ENCODE data around the gene URB1. TPM values are rescaled to one million over a fixed set of nuclear protein-coding genes. Genes with fewer than 3 reads are reported as not detected.

The URB1 gene
- total RNA-seq, 1 experiment from 2014 or later: 18.1 TPM

GRCh38 chr21:32350211-32350980, 42.4 kb downstream of the URB1 start:
- H3K27ac ChIP-seq (ENCODE audit: low read length): no peak overlapping the region
- DNase-seq (ENCODE audit: low read depth, low spot score) (no peak), ATAC-seq (no peak)
- peaks cover 7% of the 10 kb centered on the region for H3K36me3 ChIP-seq (ENCODE audit: control insufficient read depth, insufficient read depth, low read length)
- CTCF ChIA-PET: no interaction called here
- BruUV-seq (replicated peaks): no TSS peak
- no peak for TF ChIP-seq POLR2AphosphoS5 (IDR thresholded peaks at IDR 0.05; ENCODE audit: low read depth, low read length)
- TF ChIP-seq SIN3A (IDR thresholded peaks at IDR 0.05; ENCODE audit: borderline replicate concordance, insufficient read depth, low read depth, low read length): no peak
- TF ChIP-seq TCF7L2 (IDR thresholded peaks at IDR 0.05; ENCODE audit: low read depth, low read length): no peak
- TF ChIP-seq, protein P1, sequence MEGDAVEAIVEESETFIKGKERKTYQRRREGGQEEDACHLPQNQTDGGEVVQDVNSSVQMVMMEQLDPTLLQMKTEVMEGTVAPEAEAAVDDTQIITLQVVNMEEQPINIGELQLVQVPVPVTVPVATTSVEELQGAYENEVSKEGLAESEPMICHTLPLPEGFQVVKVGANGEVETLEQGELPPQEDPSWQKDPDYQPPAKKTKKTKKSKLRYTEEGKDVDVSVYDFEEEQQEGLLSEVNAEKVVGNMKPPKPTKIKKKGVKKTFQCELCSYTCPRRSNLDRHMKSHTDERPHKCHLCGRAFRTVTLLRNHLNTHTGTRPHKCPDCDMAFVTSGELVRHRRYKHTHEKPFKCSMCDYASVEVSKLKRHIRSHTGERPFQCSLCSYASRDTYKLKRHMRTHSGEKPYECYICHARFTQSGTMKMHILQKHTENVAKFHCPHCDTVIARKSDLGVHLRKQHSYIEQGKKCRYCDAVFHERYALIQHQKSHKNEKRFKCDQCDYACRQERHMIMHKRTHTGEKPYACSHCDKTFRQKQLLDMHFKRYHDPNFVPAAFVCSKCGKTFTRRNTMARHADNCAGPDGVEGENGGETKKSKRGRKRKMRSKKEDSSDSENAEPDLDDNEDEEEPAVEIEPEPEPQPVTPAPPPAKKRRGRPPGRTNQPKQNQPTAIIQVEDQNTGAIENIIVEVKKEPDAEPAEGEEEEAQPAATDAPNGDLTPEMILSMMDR (IDR thresholded peaks at IDR 0.05): no peak
- no peak for TF ChIP-seq REST (IDR thresholded peaks at IDR 0.05; ENCODE audit: insufficient read depth in 1 of 2, low read depth in 2 of 2, low read length in 1 of 2)
- in situ Hi-C loops (cut with HindIII; ENCODE audit: low pct_unique_long_range_greater_than_20kb, low sequenced_read_pairs) (no loop called here), intact Hi-C loops (cut with micrococcal nuclease; ENCODE audit: unreplicated experiment) (no loop called here)
- no peaks in the 10 kb centered on the region for H3K9me3 ChIP-seq (ENCODE audit: control insufficient read depth, insufficient read depth, low read depth, low read length)
- POLR2A ChIA-PET: no interaction called here
- H3K27me3 ChIP-seq (ENCODE audit: control insufficient read depth, insufficient read depth, low read length): no peaks in the 10 kb centered on the region
- no peak overlapping the region for H3K4me3 ChIP-seq (ENCODE audit: low read depth in 2 of 2, low read length in 2 of 2)
- H3K4me1 ChIP-seq (ENCODE audit: control insufficient read depth, insufficient read depth, low read length): no peaks in the 10 kb centered on the region

GRCh38 chr21:32349333-32349944, 43.4 kb downstream of the URB1 start:
- intact Hi-C loops (cut with micrococcal nuclease; ENCODE audit: unreplicated experiment): no loop called here
- ATAC-seq (no peak), DNase-seq (ENCODE audit: low read depth, low spot score) (no peak)
- H3K27ac ChIP-seq (ENCODE audit: low read length): no peak overlapping the region
- H3K36me3 ChIP-seq (ENCODE audit: control insufficient read depth, insufficient read depth, low read length): no peaks in the 10 kb centered on the region; the same call in none of the 2 replicates
- in situ Hi-C loops (cut with HindIII; ENCODE audit: low pct_unique_long_range_greater_than_20kb, low sequenced_read_pairs): no loop called here
- TF ChIP-seq SIN3A (IDR thresholded peaks at IDR 0.05; ENCODE audit: borderline replicate concordance, insufficient read depth, low read depth, low read length): no peak
- no peak for TF ChIP-seq POLR2AphosphoS5 (IDR thresholded peaks at IDR 0.05; ENCODE audit: low read depth, low read length)
- TF ChIP-seq TCF7L2 (IDR thresholded peaks at IDR 0.05; ENCODE audit: low read depth, low read length): no peak
- TF ChIP-seq, protein P1 (IDR thresholded peaks at IDR 0.05): no peak
- no peak for TF ChIP-seq REST (IDR thresholded peaks at IDR 0.05; ENCODE audit: insufficient read depth in 1 of 2, low read depth in 2 of 2, low read length in 1 of 2)
- no TSS peak for BruUV-seq (replicated peaks)
- no peak overlapping the region for H3K4me3 ChIP-seq (ENCODE audit: low read depth in 2 of 2, low read length in 2 of 2)
- H3K4me1 ChIP-seq (ENCODE audit: control insufficient read depth, insufficient read depth, low read length): no peaks in the 10 kb centered on the region
- H3K27me3 ChIP-seq (ENCODE audit: control insufficient read depth, insufficient read depth, low read length): no peaks in the 10 kb centered on the region
- H3K9me3 ChIP-seq (ENCODE audit: control insufficient read depth, insufficient read depth, low read depth, low read length): no peaks in the 10 kb centered on the region
- ChIA-PET POLR2A (no interaction called here), CTCF (no interaction called here)
